Renal cortex interstitium (tissue), 11 donors: ENCODE data around the gene RSPH6A. TPM values are rescaled to one million over a fixed set of nuclear protein-coding genes. Genes with fewer than 3 reads are reported as not detected.
A peak's percentile ranks its signal among the peaks of the same experiment; 100 is the strongest.

ENCODE experiments used
- DNase-seq, 11 donors: peaks; one replicate each; pipeline ENCODE4 v3.0.0-alpha.2; 2013; ENCODE audit warnings: low read depth in 9 of 11, low spot score in 4 of 11; ENCODE audit errors: extremely low read depth in 1 of 11
- polyA plus RNA-seq, 3 donors: library from polyadenylated mRNA; unstranded; fragments of 120-200 nt; gene quantifications; one replicate each; pipeline ENCODE4 v1.2.1, GENCODE V29; 2013; ENCODE audit not compliant: insufficient read length in 3 of 3

Gene RSPH6A
- polyA plus RNA-seq, 3 donors: not detected

DNA sequence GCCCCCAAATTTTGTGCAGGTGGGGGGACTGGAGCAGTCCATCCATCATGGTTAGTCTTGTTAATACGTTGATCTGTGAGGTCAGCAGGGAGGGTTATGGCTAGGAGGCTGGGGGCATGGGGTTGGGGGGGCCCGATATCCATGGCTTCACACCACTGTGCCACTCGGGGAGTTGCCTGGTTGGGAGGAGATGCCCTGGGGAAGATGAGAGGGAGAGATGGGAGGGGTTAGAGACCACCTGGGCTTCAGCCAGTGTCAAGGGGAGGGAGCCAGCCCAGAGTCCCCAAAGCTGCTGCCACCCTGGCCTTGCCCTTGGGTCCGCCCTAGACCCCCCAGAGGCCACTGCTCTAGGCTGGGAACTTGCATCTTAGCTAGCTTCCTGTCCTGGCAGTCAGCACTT is 31.0 kb downstream of the RSPH6A start:
- DNase-seq: no peak

DNA sequence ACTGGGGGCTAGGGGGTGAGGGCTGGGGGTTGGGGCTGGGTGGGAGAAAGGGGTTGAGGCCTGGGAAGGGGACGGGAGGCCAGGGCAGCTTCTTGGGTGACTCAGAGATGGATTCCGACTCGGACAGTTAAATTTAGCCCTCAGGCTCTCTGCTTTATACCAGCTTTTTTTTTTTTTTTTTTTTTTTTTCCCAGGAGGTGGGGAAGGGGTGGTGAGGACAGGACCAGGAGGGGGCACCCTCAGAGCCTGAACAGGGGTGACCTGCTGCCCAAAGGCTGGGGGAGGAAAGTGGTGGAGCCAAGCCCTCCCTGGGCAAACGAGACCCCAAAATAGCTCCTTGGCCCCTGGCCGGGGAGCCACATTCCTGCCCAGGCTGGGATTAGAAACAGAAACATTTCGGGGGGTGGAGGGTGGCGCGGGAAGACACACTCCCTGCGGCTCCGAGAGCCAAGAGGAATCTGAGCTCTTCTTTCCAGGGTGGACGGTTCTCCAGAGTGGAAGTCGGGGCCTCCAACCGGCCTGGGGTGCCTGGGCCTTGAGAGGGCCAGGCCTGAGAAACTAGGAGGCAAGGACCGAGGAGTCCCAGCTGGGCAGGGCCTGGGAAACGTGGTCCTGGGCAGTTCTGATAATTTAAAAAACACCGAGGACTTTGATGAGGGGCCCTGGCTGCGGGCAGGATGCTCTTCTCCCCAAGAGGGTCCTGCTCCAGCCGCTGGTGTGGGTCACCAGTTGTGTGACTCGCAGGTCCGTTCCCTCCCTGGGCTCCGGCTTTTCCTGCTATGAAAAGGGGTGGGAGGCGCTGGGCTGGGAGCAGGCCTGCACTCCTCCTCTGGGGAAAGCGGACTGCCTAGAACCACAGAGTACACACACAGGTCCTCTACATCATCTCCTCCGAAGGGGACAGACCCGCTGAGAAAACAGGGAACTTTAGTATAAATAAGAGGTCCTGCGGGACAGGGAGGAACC is 32.0 kb downstream of the RSPH6A start:
- no peak for DNase-seq

DNA sequence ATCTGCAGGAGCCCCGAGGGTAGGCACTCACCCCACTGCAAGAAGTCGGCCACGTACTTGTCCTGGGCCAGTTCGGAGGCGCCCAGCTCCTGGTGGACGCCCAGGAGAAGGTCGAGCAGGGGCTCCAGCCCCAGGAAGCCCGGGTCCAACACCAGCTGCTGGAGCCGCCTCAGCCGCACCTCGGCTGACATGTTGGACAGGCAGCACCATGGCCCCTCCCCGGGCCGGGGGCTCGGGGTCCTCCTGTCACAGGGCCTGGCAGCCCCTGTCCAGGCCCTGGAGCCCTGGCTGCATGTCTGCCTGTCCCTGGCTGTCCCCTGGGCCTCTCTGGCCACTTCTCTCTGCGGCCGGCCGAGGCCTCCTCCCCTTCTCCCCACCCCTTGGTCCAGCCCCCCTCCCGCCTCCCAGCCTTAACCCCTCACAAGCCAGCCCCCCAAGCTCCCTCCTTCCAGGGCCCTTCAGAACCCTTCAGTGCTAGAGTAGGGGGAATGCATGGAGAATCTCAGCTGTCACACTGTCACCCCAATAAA is 32.9 kb downstream of the RSPH6A start, which contains the start of gene DMPK:
Gene DMPK (minus strand): TSS at position 329 of the 530 bp plus-strand sequence. CDS start 138 bp downstream, at position 191.
- no peak for DNase-seq

DNA sequence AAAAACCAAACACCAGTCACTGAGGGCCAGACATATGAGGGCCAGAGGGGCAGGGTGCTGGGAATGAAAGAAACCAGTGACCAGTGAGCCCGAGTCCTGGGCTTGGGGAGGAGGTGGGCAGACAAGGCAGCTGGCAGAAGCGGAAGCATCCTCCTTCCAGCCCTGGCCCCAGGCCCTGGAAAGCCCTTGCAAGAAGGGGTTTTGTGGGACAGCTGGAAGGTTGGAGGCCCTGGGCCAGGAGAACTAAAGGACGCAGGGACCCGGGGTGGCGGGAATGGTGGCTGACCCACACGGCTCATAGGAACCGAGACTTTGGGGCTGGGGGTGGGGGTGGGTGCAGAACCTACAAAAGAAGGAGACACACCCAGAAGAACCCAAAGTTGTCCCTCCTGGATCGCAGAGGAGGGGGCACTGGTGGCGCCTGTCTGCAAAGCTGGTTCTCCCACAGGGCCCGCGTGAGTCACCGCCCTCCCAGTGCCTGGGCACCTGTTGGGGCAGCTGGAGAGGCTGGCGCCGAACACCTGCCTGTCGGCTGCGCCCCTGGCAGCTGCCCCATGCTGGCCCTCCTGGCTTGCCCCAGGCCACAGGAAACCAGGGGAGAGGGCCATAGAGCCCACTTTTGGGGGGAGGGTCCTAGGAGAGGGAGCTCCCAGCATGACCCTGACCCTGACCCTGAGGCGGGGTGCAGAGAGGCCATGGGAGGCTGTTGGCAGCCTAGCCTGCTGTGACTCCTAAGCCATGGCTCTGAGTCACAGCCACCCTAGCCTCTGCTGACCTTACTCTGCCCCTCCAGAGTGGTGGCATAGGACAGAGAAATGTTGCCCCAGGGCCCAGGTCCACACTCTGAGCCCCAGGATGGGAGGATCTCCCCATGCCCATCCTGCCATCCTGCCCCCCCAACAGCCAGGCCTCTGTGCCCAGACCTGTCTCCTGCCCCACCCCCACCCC is 33.6 kb downstream of the RSPH6A start:
- DNase-seq: no peak

DNA sequence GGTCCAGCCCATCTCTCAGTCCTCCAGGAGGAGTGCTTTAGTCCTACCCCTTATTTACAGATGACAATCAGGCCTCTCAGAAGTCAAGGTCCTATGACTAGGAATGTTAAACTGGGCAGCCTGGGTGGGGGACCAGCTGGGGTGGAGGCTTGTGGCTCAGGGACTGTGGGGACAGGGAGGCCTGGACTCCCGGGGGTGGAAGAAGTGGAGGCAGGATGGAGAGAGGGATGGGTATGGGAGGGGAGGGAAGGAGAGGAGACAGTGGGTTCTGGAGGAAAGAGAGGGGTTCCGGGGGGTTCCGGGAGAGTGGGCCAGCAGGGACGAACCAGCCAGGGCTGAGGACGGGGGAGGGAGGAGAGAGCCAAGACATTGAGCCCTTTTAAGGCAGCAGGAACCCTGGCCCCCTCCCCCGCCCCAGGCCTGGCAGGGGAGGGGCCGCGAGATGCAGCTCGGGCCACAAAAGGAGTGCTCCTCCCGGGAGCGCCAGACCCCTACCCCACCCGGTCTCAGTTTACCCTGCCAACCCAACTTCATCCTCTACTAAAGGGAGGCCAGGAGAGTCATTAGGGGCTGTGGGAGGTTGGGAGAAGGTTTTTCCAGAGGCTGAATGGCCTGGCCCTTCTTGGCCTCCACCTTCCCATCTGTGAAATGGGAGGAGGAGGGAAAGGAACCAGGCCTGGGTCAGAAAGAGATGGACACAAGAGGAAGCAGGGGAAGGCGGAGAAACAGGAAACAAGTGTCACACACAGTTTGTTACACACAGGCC is 34.5 kb downstream of the RSPH6A start:
- DNase-seq: no peak

DNA sequence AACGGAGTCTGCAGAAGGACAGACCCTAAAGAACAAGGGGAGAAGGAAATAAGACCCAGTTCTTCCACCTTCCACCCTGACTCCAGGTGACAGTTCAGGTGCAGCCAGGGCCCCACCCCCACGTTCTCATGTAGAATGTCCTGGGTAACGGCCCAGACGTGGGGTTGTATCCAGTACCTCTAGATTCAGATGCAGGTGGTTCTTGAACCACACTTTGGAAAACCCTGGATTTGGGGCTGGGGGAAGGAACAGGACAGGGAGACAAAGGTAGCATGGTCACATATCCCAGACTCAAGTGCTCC is 35.0 kb downstream of the RSPH6A start:
- no peak for DNase-seq

DNA sequence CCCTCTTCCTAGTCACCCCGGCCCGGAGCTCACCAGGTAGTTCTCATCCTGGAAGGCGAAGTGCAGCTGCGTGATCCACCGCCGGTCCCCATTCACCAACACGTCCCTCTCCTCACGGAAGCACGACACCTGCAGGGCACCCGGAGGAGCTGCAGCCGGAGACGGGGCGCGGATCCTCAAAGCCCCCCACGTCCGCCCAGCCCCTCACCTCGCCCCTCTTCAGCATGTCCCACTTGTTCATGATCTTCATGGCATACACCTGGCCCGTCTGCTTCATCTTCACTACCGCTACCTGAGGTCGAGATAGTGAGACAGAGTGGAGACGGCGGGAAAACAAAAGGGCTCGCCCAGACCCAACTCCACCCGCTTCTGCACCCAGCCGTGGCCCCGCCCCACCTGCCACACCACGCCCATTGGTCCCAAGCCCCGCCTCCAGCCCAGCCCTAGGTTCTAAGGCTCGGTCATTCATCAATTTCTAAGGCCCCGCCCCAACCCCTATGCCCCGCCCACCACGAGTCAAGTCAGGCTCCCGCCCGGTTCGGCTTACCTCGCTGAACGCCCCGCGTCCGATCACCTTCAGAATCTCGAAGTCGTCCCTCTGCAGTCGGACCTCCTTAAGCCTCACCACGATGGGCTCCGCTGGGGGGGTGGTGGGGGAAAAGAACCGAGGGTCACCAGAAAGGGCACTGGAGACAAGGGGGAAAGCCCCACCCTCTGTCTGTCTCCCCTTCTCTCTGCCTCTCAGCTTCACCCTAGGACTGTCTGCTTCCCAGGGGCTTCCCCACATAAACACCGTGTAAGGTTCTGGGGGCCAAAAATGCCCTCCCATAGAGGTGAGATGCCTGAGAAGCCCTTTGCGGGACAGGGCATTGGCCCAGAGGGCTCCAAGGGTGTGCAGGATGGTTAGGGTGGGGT is 35.6 kb downstream of the RSPH6A start:
- peak in 6 of 11 donors; percentile 63 to 76 (median 70) for DNase-seq

DNA sequence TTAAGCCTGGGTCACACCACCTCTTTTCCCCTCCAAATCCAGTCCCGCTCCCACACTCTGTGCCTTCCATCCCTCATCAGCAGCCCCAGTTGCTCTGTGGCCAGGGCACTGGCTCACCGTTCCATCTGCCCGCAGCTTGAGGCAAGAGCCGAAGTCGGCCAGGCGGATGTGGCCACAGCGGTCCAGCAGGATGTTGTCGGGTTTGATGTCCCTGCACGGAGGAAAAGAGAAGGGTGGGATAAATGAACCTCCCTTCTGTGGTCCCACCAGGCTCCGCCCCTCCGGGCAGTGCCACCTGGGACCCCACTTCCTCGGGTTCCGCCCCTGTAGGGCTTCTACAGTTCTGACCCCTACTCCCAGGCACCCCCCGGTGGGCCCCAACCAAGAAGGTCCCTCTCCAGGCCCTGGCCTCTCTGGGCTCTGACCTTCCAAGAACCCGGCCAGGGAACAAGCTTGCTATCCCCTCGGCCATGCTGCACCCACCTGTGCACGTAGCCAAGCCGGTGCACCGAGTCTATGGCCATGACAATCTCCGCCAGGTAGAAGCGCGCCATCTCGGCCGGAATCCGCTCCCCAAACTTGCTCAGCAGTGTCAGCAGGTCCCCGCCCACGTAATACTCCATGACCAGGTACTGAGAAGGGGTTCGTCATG is 37.0 kb downstream of the RSPH6A start:
- no peak for DNase-seq

DNA sequence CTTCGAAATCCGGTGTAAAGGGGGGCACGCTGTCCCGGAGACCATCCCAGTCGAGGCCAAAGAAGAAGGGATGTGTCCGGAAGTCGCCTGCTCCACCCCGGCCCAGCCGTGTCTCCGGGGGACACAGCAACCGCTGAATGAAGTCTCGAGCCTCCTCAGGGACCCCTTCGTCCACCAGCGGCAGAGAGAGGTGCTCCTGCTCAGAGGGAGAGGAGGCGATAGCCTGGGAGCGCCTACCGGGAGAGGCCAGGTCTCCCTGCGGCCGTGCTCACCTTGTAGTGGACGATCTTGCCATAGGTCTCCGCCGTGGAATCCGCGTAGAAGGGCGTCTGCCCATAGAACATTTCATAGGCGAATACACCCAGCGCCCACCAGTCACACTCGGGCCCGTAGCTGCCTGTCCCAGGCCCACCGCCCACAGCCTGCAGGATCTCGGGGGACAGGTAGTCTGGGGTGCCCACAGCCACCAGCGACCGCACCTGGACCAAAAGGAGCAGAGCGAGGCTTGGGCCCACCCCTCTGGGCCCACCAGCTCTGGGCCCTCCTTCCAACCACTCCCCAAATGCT is 37.6 kb downstream of the RSPH6A start:
- DNase-seq: no peak

DNA sequence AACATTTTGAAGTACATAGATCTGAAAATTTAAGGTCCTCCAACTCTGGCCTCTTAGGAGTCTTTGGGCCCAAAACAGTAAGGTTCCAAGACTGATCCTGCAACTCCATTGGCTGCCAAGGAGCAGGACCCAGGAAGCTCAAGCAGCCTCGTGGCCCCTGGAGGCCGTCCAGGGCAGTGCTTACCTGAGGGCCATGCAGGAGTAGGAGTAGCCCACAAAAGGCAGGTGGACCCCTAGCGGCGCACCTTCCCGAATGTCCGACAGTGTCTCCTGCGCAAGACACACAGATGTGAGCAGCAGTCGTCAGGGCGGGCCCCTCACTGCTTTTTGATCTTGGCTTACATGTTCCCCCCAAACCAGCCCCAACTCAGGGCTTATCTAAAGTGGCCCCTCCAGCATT is 40.3 kb downstream of the RSPH6A start:
- DNase-seq: no peak

DNA sequence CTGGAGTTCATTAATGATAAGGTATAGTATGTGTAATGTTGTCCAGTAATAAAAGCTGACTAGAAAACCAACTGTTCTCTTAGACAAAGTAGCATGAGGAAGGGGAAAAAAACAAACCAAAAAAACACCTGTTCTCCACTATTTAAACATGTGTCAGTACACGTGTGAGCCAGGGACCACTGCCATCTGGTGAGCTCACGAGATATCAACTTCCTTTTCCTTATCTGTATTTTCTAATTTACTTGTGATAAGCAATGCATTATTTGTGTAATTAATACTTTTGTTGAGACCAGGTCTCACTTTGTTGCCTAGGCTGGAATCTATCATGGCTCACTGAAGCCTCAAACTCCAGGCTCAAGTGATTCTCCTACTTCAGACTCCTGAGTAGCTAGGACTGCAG is 41.7 kb downstream of the RSPH6A start:
- no peak for DNase-seq

DNA sequence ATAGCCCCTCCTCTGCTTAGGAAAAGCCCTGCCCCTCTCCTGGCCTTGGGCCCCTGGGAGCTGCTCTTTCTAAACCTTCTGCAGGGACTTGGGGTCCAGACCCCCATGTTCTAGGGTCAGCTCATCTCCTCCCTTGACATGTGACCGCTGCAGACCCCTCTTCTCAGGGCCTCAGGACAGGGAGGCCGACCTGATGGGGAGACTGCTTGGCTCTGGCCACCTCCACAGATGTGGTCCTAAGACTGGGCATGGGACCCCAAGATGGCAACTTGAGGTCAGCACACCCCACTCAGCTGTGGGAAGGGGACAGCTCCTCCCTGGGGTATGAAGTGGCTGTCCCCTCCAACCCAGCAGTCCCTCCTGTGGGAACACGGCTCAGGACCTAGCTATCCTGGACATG is 42.2 kb downstream of the RSPH6A start:
- DNase-seq: no peak

DNA sequence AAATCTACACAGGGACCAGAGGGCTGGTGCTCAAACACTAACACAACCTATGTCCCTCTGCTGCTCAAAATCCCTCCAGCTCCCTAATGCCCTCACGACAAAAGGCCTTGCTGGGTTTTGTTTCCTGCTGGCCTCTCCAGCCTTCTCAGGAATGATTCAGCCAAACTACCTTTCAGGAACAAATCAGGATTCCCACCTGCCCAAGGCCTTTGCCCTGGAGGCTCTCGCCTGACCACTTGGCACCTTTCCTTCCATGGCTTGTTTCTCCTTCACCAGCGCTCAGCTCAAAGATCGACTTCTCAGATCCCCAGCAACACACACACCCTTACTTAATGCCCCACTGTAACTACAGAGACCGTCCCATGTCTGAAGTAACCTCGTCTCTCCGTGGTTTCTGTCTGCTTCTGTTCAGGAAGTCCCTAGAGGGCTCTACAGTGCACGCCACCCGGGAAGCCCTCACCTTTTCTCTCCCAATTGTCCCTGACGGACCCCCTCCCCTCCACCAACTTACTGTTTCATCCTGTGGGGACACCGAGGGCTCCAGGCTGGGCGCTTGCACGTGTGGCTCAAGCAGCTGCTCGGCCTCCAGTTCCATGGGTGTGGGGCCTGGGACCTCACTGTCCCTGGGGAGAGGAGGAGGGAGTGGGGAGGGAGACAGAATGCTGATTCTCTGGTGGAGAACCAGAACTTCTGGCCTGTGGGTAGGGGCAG is 42.8 kb downstream of the RSPH6A start:
- no peak for DNase-seq

DNA sequence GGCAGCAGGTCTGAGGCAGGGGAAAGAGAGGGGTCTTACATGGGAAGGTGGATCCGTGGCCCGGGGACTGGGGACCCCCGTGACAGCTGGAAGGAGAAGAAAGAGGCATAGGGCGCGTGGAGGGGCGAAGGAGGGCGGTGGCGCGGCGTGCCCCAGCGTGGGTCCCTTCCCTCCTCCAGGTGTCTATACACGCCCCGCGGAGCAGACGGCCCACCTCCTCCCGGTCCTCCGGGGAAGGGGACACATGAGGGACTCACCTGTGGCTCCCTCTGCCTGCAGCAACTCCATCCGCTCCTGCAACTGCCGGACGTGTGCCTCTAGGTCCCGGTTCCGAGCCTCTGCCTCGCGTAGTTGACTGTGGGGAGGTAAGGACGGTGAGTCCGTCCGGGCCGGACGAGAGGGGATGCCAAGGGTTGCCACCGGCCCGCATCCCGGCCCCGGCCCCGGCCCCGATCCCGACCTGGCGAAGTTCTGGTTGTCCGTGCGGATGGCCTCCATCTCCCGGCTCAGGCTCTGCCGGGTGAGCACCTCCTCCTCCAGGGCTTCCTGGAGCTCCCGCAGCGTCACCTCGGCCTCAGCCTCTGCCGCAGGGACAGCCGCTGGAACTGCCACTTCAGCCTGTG is 43.7 kb downstream of the RSPH6A start:
- DNase-seq: no peak

DNA sequence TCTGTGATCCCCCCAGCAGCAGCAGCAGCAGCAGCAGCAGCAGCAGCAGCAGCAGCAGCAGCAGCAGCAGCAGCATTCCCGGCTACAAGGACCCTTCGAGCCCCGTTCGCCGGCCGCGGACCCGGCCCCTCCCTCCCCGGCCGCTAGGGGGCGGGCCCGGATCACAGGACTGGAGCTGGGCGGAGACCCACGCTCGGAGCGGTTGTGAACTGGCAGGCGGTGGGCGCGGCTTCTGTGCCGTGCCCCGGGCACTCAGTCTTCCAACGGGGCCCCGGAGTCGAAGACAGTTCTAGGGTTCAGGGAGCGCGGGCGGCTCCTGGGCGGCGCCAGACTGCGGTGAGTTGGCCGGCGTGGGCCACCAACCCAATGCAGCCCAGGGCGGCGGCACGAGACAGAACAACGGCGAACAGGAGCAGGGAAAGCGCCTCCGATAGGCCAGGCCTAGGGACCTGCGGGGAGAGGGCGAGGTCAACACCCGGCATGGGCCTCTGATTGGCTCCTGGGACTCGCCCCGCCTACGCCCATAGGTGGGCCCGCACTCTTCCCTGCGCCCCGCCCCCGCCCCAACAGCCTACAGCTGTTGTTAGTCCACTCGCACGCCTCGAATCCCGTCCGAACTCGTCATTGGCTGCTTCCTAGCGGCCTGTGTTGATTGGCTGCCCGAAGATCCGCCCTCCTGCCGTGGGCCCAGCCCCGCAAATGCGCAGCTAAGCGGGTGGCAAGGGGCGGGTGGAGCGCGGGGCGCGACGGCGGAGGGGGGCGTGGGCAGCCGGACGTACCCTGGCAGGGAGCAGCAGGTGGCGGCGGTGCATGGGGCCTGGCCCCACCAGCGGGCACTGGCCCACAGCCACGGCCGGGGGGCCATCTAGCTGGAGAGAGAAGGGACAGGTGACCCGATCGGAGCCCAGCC is 44.7 kb downstream of the RSPH6A start:
- DNase-seq: peak; percentile 89 to 98 (median 96)
